Ishikawa (cell line): ENCODE measurements around the gene DPYD.

ENCODE experiments used
- CEBPB ChIP-seq: IDR thresholded peaks from 2 replicates; pipeline ENCODE4 v1.6.1; 2012
- CREB1 ChIP-seq: IDR thresholded peaks from 2 replicates; pipeline ENCODE4 v1.6.1; 2012; ENCODE audit warnings: low read depth
- EGR1 ChIP-seq: IDR thresholded peaks from 2 replicates; pipeline ENCODE4 v1.6.1; 2012
- EP300 ChIP-seq: IDR thresholded peaks from 2 replicates; pipeline ENCODE4 v1.6.1; 2012; ENCODE audit warnings: borderline replicate concordance
- FOXM1 ChIP-seq: IDR thresholded peaks from 2 replicates; pipeline ENCODE4 v1.6.1; 2012; ENCODE audit warnings: low read depth, borderline replicate concordance
- MAX ChIP-seq: IDR thresholded peaks from 2 replicates; pipeline ENCODE4 v1.6.1; 2012
- NFIC ChIP-seq: IDR thresholded peaks from 2 replicates; pipeline ENCODE4 v1.6.1; 2012
- RAD21 ChIP-seq: IDR thresholded peaks from 2 replicates; pipeline ENCODE4 v1.6.1; 2012; ENCODE audit warnings: low read depth
- REST ChIP-seq: IDR thresholded peaks from 2 replicates; pipeline ENCODE4 v1.6.1; 2012; ENCODE audit warnings: low read depth, mild to moderate bottlenecking
- TAF1 ChIP-seq: IDR thresholded peaks from 2 replicates; pipeline ENCODE4 v1.6.1; 2012; ENCODE audit warnings: low read depth, mild to moderate bottlenecking
- TCF12 ChIP-seq: IDR thresholded peaks from 2 replicates; pipeline ENCODE4 v1.6.1; 2012; ENCODE audit warnings: low read depth
- TEAD4 ChIP-seq: IDR thresholded peaks from 2 replicates; pipeline ENCODE4 v1.6.1; 2012
- YY1 ChIP-seq: IDR thresholded peaks from 2 replicates; pipeline ENCODE4 v1.6.1; 2012; ENCODE audit warnings: low read depth
- ZBTB7A ChIP-seq: IDR thresholded peaks from 2 replicates; pipeline ENCODE4 v1.6.1; 2012; ENCODE audit warnings: low read depth
- TF ChIP-seq, protein P1 (sequence below): IDR thresholded peaks from 2 replicates; pipeline ENCODE4 v1.6.1; 2012

The DPYD gene

DNA sequence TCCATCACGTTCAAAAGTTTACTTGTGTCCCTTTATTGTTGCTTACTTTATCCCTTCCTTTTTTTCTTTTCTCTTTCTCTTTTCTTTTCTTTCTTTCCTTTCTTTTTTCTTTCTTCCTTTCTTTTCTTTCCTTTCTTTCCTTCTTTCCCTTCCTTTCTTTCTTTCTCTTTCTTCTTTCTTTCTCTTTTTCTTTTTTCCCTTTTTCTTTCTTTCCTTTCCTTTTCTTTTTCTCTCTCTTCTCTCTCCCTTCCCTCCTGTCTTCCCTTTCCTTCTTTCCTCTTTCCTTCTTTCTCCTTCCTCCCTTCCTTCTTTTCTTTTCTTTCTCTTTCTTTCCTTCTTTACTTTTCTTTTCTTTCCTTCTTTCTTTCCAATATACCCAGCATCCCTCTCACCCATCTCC, 391.2 kb downstream of the DPYD start:
- no peak for TF ChIP-seq CEBPB
- TF ChIP-seq, protein P1, sequence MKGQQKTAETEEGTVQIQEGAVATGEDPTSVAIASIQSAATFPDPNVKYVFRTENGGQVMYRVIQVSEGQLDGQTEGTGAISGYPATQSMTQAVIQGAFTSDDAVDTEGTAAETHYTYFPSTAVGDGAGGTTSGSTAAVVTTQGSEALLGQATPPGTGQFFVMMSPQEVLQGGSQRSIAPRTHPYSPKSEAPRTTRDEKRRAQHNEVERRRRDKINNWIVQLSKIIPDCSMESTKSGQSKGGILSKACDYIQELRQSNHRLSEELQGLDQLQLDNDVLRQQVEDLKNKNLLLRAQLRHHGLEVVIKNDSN = no peak
- no peak for TF ChIP-seq NFIC
- no peak for TF ChIP-seq TEAD4
- no peak for TF ChIP-seq ZBTB7A
- TF ChIP-seq TCF12 = no peak
- no peak for TF ChIP-seq EGR1
- TF ChIP-seq CREB1 = no peak
- TF ChIP-seq MAX = no peak
- no peak for TF ChIP-seq TAF1
- TF ChIP-seq EP300 = no peak
- TF ChIP-seq RAD21 = no peak
- no peak for TF ChIP-seq YY1
- no peak for TF ChIP-seq REST
- TF ChIP-seq FOXM1 = no peak

DNA sequence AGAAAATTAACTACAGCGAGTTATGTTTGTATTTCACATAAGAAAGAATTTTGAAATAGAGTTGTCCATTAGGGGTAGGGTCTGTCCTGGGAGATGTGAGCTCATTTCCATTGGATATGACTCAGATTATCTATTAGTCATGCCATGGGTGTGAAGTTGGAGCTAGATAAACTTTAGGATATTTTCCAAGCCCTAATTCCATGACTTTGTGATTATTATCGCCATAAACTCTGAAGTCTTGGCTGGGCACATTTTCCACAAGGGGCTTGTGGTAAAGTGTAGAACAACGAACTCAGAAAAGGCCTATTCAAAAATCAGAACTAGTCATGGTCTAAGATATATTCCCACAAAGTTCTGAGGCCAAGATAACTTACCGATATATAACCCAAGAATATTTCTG, 396.6 kb downstream of the DPYD start:
- no peak for TF ChIP-seq CREB1
- TF ChIP-seq TAF1 = no peak
- TF ChIP-seq TEAD4 = no peak
- TF ChIP-seq EGR1 = no peak
- TF ChIP-seq, protein P1 = no peak
- no peak for TF ChIP-seq EP300
- TF ChIP-seq FOXM1 = no peak
- no peak for TF ChIP-seq MAX
- TF ChIP-seq CEBPB = no peak
- TF ChIP-seq REST = no peak
- TF ChIP-seq TCF12 = no peak
- no peak for TF ChIP-seq YY1
- TF ChIP-seq ZBTB7A = no peak
- TF ChIP-seq RAD21 = no peak
- TF ChIP-seq NFIC = no peak

- no peak for TF ChIP-seq TEAD4
- no peak for TF ChIP-seq CEBPB
- TF ChIP-seq EGR1 = no peak
- TF ChIP-seq TAF1 = no peak
- TF ChIP-seq FOXM1 = no peak
- no peak for TF ChIP-seq NFIC
- TF ChIP-seq YY1 = no peak
Observed at GRCh38 chr1:97516588-97516987, 404.2 kb downstream of the DPYD start.

DNA sequence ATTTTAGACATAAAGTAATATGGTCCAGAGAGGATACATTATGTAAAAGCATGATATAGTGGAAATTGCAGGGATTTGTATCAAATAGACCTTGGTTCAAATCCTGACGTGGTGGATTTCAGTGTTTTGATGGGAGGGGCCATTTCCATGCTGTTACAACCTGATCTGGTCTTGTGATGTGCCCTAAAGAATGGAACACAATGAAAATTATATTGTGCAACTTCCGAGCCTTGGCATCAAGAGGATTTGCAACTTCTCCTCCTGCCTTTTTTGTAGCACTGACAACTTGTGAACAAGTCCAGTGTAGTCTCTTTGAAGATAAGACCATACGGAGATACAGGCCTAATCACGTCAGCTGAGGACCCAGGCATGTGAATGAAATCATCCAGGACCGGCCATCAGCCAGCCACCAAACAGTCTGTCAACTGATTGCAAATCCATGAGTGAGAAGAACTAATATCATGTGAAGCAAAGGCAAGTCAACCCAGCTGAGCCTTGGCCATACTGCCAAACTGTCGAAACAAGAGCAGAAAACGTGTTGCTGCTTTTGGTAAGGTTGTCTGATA, 412.1 kb downstream of the DPYD start:
- no peak for TF ChIP-seq ZBTB7A
- TF ChIP-seq CEBPB = no peak
- TF ChIP-seq, protein P1 = no peak
- TF ChIP-seq NFIC = no peak
- TF ChIP-seq REST = no peak
- TF ChIP-seq TEAD4 = no peak
- TF ChIP-seq TAF1 = no peak
- TF ChIP-seq RAD21 = no peak
